ENCODE results near the gene PHACTR3. TPM values are rescaled to one million over a fixed set of nuclear protein-coding genes. Genes with fewer than 3 reads are reported as not detected.

Gene PHACTR3
- polyA plus RNA-seq, 10 donors = 3.9 to 15.7 (median 7.7) TPM

DNA sequence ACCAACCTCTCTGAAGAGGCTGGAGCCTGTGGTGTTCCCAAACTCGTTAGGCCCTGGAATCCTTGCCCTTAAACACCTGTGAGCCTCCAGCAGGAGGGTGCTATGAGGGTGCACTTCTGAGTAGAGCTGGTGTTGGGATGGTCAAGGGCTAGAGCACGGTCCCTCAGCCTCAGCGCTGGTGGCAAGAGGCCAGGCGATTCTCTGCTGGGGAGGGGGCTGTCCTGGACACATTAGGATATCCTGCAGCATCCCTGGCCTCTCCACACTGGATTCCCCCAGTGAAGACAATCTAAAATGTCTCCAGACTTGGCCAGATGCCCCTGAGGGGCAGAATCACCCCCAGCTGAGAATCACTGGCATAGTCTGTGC is 171.3 kb downstream of the PHACTR3 start:
- no peak for DNase-seq

DNA sequence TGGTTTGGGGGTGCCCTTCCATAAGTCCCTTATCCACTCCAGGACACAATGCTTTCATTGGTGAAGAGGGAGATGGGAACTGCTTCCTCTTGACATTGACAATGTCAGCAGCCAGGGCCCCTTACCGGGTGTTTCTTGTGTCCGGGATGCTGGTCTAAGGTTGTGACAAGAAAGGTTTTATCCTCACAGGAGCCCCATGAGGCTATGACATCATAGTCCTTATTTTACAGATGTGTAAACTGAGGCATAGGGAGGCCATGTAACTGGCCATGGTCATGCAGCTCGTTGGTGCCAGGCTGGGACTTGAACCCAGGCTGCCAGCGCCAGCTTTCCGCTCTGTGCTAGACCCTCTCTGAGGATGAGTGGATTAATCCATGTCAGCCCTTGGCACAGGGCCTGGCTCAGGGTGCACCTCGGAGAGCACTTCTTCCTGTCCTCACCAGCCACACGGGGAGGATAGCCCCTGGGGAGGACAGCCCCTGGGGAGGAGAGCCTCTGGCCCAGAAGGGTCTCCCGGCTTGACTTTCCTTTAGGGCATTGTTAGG is 171.8 kb downstream of the PHACTR3 start:
- DNase-seq = no peak

- no peak for DNase-seq
Observed at GRCh38 chr20:59776626-59777330, 172.4 kb downstream of the PHACTR3 start.

DNA sequence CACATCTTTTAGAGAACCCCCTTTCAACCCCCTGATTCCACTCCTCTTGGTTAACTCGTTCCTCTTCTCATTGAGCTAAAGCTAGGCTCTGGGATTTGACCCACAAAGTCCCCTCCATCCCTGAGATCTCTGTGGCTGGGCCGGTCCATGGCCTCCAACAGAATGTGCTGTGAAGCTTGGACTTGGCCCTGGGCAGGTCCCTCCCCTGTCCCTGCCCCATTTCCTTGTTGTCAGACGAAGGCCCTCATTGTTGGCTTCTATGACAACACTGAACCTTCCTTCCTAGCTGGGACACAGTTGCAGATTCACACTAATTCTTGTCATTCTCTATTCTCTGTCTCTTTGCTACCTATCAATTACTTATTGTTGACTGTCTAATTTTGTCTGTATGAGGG is 173.0 kb downstream of the PHACTR3 start:
- DNase-seq = no peak

DNA sequence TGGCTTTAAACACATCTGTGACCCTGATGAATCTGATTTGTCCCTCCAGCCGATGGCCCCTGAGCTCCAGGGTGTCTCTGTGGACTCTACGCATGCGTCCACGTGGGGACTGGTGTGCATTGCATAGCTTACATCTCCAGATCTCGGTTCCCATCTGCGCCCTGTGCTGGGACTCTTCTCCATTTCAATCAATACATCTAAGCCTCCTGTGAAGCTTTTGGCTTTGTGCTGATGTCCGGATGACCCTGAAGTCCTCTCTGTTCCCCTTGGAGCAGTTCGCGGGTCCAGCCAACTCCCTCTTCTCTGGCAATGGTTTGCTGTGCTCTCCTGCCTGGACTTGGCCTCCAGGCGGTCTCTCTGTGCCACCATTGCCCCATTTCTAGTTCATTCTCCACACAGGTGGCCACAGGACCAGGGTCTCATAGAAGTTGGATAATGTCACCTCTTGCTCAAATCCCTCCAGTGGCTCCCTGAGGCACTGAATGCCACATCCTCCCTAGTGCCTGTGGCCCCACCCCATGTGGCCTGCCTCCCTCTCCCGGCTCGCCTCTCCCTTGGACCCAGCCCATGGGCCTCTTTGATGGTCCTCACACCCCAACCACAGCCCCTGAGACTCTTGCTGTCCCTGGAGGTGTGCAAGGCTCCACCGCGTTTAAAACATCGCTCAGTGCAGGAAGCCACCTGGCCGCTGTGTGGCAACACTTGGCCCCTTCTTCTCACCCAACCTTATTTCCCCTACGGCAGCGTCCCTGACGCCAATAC is 173.7 kb downstream of the PHACTR3 start:
- DNase-seq = no peak

- no peak for DNase-seq
Observed at GRCh38 chr20:59778615-59779200, 174.4 kb downstream of the PHACTR3 start.

DNA sequence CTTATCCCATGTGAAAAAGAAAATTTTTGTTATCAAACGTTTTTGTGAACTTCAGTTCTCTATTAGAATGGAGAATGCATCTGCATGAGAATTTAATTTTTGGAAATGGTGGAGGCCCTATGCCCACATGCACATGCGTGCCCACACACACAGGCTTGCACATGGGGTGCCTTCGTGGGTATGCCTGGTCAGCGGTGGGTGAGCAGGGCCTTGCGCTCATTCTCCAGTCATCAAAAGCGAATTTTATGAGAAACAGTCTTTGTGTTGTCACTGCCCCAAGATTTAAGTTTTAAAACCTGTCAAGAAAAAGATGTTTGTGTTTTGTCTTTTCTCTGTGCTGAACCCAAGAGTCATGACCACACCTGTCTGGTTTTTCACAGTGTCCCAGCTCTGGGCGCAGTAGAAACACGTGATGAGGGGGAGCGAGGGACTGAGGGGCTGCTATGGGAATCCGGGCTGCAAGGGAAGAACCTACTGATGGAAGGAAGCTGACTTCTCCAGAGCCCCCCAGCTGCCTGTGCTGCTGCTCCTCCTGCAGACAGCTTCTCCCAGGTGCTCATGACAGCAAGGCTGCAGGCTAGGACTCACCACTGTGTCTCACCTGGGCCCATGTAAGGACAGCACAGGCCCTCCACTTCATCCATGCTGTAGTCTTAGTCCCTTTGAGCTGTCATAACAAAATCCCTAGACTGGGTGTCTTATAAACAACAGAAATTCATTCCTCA is 175.5 kb downstream of the PHACTR3 start:
- no peak for DNase-seq

DNA sequence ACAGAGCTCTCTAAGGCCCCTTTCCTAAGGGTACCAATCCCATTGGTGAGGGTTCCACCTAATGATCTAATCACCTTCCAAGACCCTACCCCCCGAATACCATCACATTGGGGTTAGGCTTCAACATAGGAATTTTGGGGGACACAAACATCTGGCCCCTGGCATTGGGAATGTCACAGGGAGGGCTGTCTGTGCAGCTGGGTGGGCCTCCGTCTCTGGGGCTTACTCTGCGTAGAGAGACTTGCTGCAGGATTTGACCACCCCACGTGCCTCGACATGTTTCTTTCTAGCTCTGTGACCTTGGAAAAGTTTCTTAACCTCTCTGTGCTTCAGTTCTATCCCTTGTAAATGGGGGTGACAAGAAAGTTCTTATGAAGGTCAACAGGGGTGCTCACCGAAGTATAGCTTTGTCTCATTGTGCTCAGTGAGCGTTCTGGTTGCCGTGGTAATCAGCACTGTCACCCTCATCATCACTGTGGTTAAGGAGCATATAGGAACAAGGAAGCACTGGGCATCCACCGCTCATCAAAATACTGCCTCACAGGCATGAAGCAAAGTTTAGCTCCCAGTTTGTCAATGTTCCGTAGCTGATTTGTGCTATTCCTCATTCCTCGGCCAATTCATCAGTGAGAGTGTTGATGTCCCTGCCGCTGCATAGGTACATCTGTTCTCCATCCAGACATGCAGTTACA is 176.3 kb downstream of the PHACTR3 start:
- DNase-seq = no peak

- DNase-seq = no peak
Observed at GRCh38 chr20:59781226-59781625, 176.9 kb downstream of the PHACTR3 start.

- DNase-seq = peak; percentile 35 to 73 (median 63)
Observed at GRCh38 chr20:59782986-59783640, 178.8 kb downstream of the PHACTR3 start.

DNA sequence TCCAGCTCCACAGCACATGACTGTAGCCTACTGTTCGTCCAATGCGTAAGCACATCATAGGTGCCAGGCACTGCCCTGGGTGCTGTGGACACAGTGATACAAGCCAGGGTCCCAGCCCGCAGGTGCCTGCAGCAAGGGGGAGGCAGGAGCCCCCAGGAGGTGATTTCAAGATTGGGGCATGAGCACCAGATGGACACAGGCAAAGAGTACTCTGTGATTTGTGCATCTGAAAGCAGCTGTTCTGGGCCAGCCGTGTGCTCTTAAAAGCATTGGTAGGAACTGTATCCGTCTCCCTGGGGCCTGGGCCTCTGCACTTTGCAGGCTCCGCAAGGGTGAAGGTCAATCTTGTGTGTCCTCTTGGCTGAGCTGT is 179.3 kb downstream of the PHACTR3 start:
- DNase-seq = no peak

DNA sequence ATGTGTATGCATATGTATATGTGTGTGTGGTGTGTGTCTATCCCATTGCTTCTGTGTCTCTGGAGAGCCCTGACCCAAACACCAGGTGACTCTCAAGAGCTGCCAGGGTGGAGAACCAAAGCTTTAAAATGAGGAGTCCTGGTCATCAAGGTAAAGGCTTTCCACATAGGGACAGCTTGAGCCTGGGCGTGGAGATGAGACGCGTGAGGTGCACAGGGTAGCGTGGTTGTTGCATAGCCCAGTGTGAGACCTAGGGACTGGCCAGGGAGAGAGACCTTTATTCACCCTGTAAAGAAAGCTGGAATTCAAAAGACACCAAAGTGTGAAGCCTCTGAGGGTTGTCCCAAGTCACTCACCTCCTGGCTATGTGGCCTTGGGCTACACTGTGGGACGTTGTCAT is 180.0 kb downstream of the PHACTR3 start:
- DNase-seq = no peak

- DNase-seq = no peak
Observed at GRCh38 chr20:59784791-59785668, 180.7 kb downstream of the PHACTR3 start.

DNA sequence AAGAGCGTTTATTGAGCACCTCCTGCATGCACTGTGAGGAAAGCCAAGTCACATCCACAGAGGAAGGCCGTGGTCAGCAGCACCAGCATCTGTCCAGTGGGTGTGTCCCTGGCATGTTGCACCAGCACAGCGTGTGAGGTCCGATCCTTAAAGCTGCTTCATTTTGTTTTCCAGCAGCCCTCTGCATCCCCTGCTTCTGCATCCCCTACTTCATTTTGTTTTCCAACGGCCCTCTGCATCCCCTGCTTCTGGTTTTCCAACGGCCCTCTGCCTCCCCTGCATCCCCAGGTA is 181.3 kb downstream of the PHACTR3 start:
- no peak for DNase-seq

- peak in 1 of 3 donors; percentile 11 for DNase-seq
Observed at GRCh38 chr20:59785986-59786795, 181.9 kb downstream of the PHACTR3 start.

DNA sequence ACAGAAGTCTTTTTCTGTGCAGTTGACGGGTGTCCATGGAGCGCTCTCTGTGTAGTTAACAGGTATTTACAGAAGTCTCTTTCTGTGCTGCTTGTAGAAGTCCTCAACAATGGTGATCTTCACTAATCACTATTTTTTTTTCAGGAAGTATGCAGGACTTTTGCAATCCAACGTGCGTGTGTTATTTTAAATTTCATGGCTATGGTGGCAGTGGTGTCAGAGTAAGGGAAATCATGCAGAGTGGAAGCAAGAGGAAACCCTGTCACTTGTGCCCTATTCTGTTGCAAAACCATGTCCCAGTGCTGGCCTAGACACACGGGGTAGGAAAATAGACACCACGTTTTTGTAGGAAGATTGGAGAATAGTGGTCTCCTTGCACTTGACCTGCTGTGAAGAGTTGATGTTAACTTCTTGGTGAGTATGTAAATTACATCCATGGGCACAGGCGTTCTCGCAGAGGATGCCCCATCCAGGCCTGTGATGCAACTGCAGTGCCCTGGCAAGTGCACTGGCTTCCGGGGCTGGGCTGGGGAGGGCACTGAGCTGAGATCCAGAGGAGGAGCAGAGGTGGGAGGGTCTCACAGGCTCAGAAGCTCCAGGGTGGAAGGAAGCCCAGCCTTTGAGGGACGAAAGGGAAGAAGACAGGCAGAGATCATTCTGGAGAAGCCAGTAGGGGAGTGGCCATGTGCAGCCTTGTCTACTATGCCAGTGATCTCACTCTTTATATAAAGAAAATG is 182.6 kb downstream of the PHACTR3 start:
- no peak for DNase-seq

DNA sequence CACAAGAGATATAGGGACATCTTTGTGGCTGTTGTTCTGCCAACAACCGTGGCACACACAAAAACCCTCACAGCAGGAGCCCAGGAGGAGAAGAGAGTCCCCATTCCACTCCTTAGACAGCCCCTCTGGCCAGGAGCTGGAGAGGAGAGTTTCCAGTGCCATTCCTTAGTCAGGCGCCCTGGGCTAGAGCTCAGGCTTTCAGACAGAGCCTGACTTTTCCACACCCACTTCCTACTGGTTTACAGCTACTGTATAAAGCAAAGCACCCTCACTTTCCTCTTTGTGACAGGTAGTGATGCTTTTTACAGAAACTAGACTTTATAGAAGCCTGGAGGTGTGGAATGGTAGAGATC is 183.2 kb downstream of the PHACTR3 start:
- DNase-seq = no peak

DNA sequence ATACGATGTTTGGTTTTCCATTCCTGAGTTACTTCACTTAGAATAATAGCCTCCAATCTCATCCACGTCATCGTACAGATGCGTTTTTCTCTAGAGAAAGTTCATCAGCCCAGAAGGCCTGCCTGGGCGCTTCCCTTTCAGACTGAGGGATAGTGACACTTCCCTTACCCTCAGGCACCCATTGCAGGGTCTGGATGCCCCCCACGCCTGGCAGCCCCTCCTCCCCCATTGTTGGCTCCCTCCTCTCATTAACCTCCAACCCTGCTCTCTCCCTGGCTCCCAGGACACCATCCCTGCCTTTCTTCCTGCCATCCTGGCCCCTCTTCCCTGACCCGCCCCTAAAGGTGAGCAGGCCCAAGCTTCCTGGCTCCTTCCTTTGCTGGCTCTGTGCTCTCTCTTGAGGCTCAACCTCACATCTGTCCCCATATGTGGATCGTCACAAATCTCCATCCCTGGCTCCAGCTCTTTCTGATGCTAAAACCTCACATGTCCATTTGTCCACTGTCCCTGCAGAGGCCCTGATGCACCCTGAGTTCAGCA is 183.9 kb downstream of the PHACTR3 start:
- DNase-seq = no peak

Measured in muscle of back (tissue), 11 donors.